D721Med (cell line): ENCODE measurements around the gene PMM1.

Source experiments
- DNase-seq: peaks from one replicate; pipeline ENCODE4 v3.0.0; 2011; ENCODE audit warnings: low spot score; ENCODE audit not compliant: insufficient read length
- FAIRE-seq: peaks from 2 replicates; lab custom pipeline; 2011; peaks lifted over from hg19 to GRCh38; lab: Jason Lieb, UNC
- CTCF ChIP-seq: IDR thresholded peaks from 2 replicates; pipeline ENCODE4 v1.5.1; 2012; ENCODE audit warnings: mild to moderate bottlenecking, control low read depth; ENCODE audit not compliant: insufficient read depth; ENCODE audit errors: missing control alignments

Gene PMM1

GRCh38 chr22:41608386-41608785, 18.7 kb upstream of the PMM1 start:
- FAIRE-seq (no peak), DNase-seq (no peak)
- TF ChIP-seq CTCF, result no peak

GRCh38 chr22:41603873-41604332, 14.3 kb upstream of the PMM1 start:
- no peak for TF ChIP-seq CTCF
- DNase-seq, result no peak
- FAIRE-seq, result no peak

GRCh38 chr22:41600976-41601375, 11.3 kb upstream of the PMM1 start:
- DNase-seq, result no peak
- TF ChIP-seq CTCF, result no peak
- no peak for FAIRE-seq

- TF ChIP-seq CTCF, result no peak
- DNase-seq (no peak), FAIRE-seq (no peak)
Measured at GRCh38 chr22:41598891-41599635, 9.4 kb upstream of the PMM1 start.

GRCh38 chr22:41598081-41598480, 8.4 kb upstream of the PMM1 start:
- TF ChIP-seq CTCF, result no peak
- FAIRE-seq (no peak), DNase-seq (no peak)

- no peak for FAIRE-seq
- DNase-seq, result no peak
- TF ChIP-seq CTCF, result no peak
Measured at GRCh38 chr22:41597635-41597953, 8.0 kb upstream of the PMM1 start.
